Esophagus muscularis mucosa (tissue), 4 donors: ENCODE data around the gene DBH. TPM values are rescaled to one million over a fixed set of nuclear protein-coding genes. Genes with fewer than 3 reads are reported as not detected.

Source experiments
- DNase-seq: peaks from one replicate; pipeline ENCODE4 v3.0.0-alpha.2; 2017; ENCODE audit errors: extremely low spot score
- H3K27ac ChIP-seq, 4 donors: fragments of 200-600 bp; sonication (generic); replicated peaks in 1 of 4; 1 replicate in 3 of 4; 2 replicates in 1 of 4; pipeline ENCODE4 v1.5.1; 2016 to 2019; ENCODE audit warnings: mild to moderate bottlenecking in 1 of 4
- H3K27me3 ChIP-seq, 4 donors: fragments of 200-600 bp; sonication (generic); one replicate each; pipeline versions ENCODE4 v1.5.1 to v1.6.0; 2016 to 2019
- H3K36me3 ChIP-seq, 4 donors: fragments of 200-600 bp; sonication (generic); one replicate each; pipeline ENCODE4 v1.5.1; 2016 to 2019
- H3K4me1 ChIP-seq, 4 donors: fragments of 200-600 bp; sonication (generic); one replicate each; pipeline ENCODE4 v1.5.1; 2016 to 2019
- H3K4me3 ChIP-seq, 4 donors: fragments of 200-600 bp; sonication (generic); 1 replicate in 2 of 4; 2 replicates in 2 of 4; pipeline ENCODE4 v1.5.1; 2016 to 2019; ENCODE audit warnings: mild to moderate bottlenecking in 4 of 4, moderate library complexity in 1 of 4
- H3K9me3 ChIP-seq, 4 donors: fragments of 200-600 bp; sonication (generic); 1 replicate in 3 of 4; 2 replicates in 1 of 4; pipeline ENCODE4 v1.5.1; 2016 to 2019
- CTCF ChIP-seq, 3 experiments: fragments of 200-600 bp in 2 of 3; fragments of 450-650 bp in 1 of 3; sonication (generic) in 2 of 3; IDR thresholded peaks; one replicate each; pipeline ENCODE4 v1.5.1; 2017 to 2019; ENCODE audit warnings: antibody characterized with exemption in 3 of 3, mild to moderate bottlenecking in 2 of 3, moderate library complexity in 1 of 3
- EP300 ChIP-seq: sonication (generic); formaldehyde crosslinking; IDR thresholded peaks from one replicate; pipeline ENCODE4 v1.6.1; 2017; ENCODE audit warnings: antibody characterized with exemption
- POLR2A ChIP-seq: fragments of 450-650 bp; IDR thresholded peaks from one replicate; pipeline ENCODE4 v1.6.1; 2017; ENCODE audit warnings: antibody characterized with exemption, moderate library complexity, mild to moderate bottlenecking, low read depth
- POLR2AphosphoS5 ChIP-seq, 2 donors: sonication (generic); formaldehyde crosslinking; IDR thresholded peaks; one replicate each; pipeline ENCODE4 v1.6.1; 2017; ENCODE audit warnings: antibody characterized with exemption in 2 of 2
- WGBS: methylation state at CpG from one replicate; pipeline ENCODE4 v1.1.5; 2018; 5-methylcytosine and 5-hydroxymethylcytosine counted together
- intact Hi-C: fragments of 100-400 bp; cut with DNase I; formaldehyde crosslinking; loops from one replicate; pipeline ENCODE4 v1.15.1; 2023
- total RNA-seq, 4 donors: library from RNA; depleted of rRNA; stranded (reverse); fragments of >200 nt; gene quantifications; one replicate each; pipeline versions ENCODE4 v1.1.0 to v1.2.1, GENCODE V29; 2016

DBH gene
- total RNA-seq, 4 donors from 2014 or later = 0.06 TPM; not detected in 3

- TF ChIP-seq POLR2AphosphoS5 (IDR thresholded peaks at IDR 0.05) (no peak), CTCF (IDR thresholded peaks at IDR 0.05) (no peak), EP300 (no peak), POLR2A (no peak)
- no peak overlapping the region for H3K4me3 ChIP-seq
- peaks cover 0 to 76% (median 0%) of the 10 kb centered on the region in 4 donors for H3K27me3 ChIP-seq
- no peaks in the 10 kb centered on the region for H3K36me3 ChIP-seq
- H3K9me3 ChIP-seq = no peaks in the 10 kb centered on the region
- intact Hi-C loops = no loop called here
- DNase-seq = no peak
- 79% methylated on average over 6 of the region's 16 CpGs for WGBS
- no peak overlapping the region for H3K27ac ChIP-seq
- no peaks in the 10 kb centered on the region for H3K4me1 ChIP-seq
These were observed 6.7 kb downstream of the DBH start for GRCh38 chr9:133642708-133643361.

- no peaks in the 10 kb centered on the region for H3K4me1 ChIP-seq
- intact Hi-C loops = no loop called here
- no peaks in the 10 kb centered on the region for H3K9me3 ChIP-seq
- H3K27me3 ChIP-seq = peaks cover 0 to 76% (median 0%) of the 10 kb centered on the region in 4 donors
- no peaks in the 10 kb centered on the region for H3K36me3 ChIP-seq
- TF ChIP-seq POLR2A (no peak), POLR2AphosphoS5 (IDR thresholded peaks at IDR 0.05) (no peak), CTCF (IDR thresholded peaks at IDR 0.05) (no peak), EP300 (no peak)
- WGBS = 93% methylated on average over 19 of the region's 20 CpGs
- no peak overlapping the region for H3K27ac ChIP-seq
- no peak for DNase-seq
- no peak overlapping the region for H3K4me3 ChIP-seq
These were observed 7.2 kb downstream of the DBH start for GRCh38 chr9:133643362-133643755.

- no peak for DNase-seq
- H3K36me3 ChIP-seq = no peaks in the 10 kb centered on the region
- no peak overlapping the region for H3K27ac ChIP-seq
- intact Hi-C loops = no loop called here
- WGBS = 86% methylated on average over 22 of the region's 23 CpGs
- no peak overlapping the region for H3K4me3 ChIP-seq
- H3K27me3 ChIP-seq = peaks cover 0 to 76% (median 0%) of the 10 kb centered on the region in 4 donors
- H3K9me3 ChIP-seq = no peaks in the 10 kb centered on the region
- no peak for TF ChIP-seq POLR2A
- TF ChIP-seq EP300 = no peak
- TF ChIP-seq POLR2AphosphoS5 (IDR thresholded peaks at IDR 0.05) = no peak
- no peak for TF ChIP-seq CTCF (IDR thresholded peaks at IDR 0.05)
- no peaks in the 10 kb centered on the region for H3K4me1 ChIP-seq
These were observed 8.0 kb downstream of the DBH start for GRCh38 chr9:133643978-133644760.

- DNase-seq = no peak
- no peaks in the 10 kb centered on the region for H3K36me3 ChIP-seq
- no peaks in the 10 kb centered on the region for H3K9me3 ChIP-seq
- H3K4me1 ChIP-seq = no peaks in the 10 kb centered on the region
- intact Hi-C loops = no loop called here
- peaks cover 0 to 79% (median 0%) of the 10 kb centered on the region in 4 donors for H3K27me3 ChIP-seq
- no peak overlapping the region for H3K27ac ChIP-seq
- TF ChIP-seq POLR2A (no peak), CTCF (IDR thresholded peaks at IDR 0.05) (no peak), POLR2AphosphoS5 (IDR thresholded peaks at IDR 0.05) (no peak), EP300 (no peak)
- H3K4me3 ChIP-seq = no peak overlapping the region
- WGBS = 48% methylated on average over 9 of the region's 10 CpGs
These were observed 9.0 kb downstream of the DBH start for GRCh38 chr9:133645021-133645765.
